ENCODE measurements around the gene KIF9. TPM values are rescaled to one million over a fixed set of nuclear protein-coding genes. Genes with fewer than 3 reads are reported as not detected.
"Not testable (repeated sequence)": the region's sequence is repeated elsewhere in the genome, so short reads cannot be mapped to it uniquely, and the experiment has no call there.

The KIF9 gene
- polyA plus RNA-seq, 1 donor, result 5.6 TPM

GRCh38 chr3:47250309-47251060 is 32.1 kb downstream of the KIF9 start:
- DNase-seq, result no peak

- no peak for DNase-seq
Measured at GRCh38 chr3:47247131-47248064, 35.2 kb downstream of the KIF9 start.

GRCh38 chr3:47245271-47245670 is 37.3 kb downstream of the KIF9 start:
- DNase-seq, result no peak

GRCh38 chr3:47244531-47245100 is 38.0 kb downstream of the KIF9 start:
- no peak for DNase-seq

GRCh38 chr3:47243419-47244147 is 39.0 kb downstream of the KIF9 start:
- no peak for DNase-seq

GRCh38 chr3:47239929-47240328 is 42.7 kb downstream of the KIF9 start:
- no peak for DNase-seq

GRCh38 chr3:47238017-47238416 is 44.6 kb downstream of the KIF9 start:
- no peak for DNase-seq

- DNase-seq, result no peak
Measured at GRCh38 chr3:47228088-47228487, 54.5 kb downstream of the KIF9 start.

GRCh38 chr3:47227678-47228077 is 54.9 kb downstream of the KIF9 start:
- DNase-seq, result no peak

- DNase-seq, result no peak
Measured at GRCh38 chr3:47225310-47225906, 57.2 kb downstream of the KIF9 start.

- DNase-seq, result no peak
Measured at GRCh38 chr3:47223755-47224154, 58.8 kb downstream of the KIF9 start.

- no peak for DNase-seq
Measured at GRCh38 chr3:47221798-47222197, 60.8 kb downstream of the KIF9 start.

GRCh38 chr3:47210863-47211405 is 71.7 kb downstream of the KIF9 start:
- no peak for DNase-seq

GRCh38 chr3:47206022-47206421 is 76.6 kb downstream of the KIF9 start:
- DNase-seq, result not testable (repeated sequence)

- no peak for DNase-seq
Measured at GRCh38 chr3:47204875-47205274, 77.7 kb downstream of the KIF9 start.

GRCh38 chr3:47202542-47202941 is 80.1 kb downstream of the KIF9 start:
- DNase-seq, result no peak

- no peak for DNase-seq
Measured at GRCh38 chr3:47197287-47197686, 85.3 kb downstream of the KIF9 start.

GRCh38 chr3:47194994-47195393 is 87.6 kb downstream of the KIF9 start:
- DNase-seq, result no peak

- no peak for DNase-seq
Measured at GRCh38 chr3:47193871-47194859, 88.4 kb downstream of the KIF9 start.

- no peak for DNase-seq
Measured at GRCh38 chr3:47186285-47186684, 96.3 kb downstream of the KIF9 start.

GRCh38 chr3:47181685-47182084 is 100.9 kb downstream of the KIF9 start:
- DNase-seq, result not testable (repeated sequence)

Measured in hindlimb muscle (tissue), 1 donor.